ENCODE measurements around the gene SNX32. TPM values are rescaled to one million over a fixed set of nuclear protein-coding genes. Genes with fewer than 3 reads are reported as not detected.
A peak's percentile ranks its signal among the peaks of the same experiment; 100 is the strongest.

SNX32 gene
- total and polyA plus RNA-seq, 9 of the 15 experiments (the other 6 are each of a cell fraction or from before 2014, with no cell fraction given) = 0.03 TPM; not detected in 7

DNA sequence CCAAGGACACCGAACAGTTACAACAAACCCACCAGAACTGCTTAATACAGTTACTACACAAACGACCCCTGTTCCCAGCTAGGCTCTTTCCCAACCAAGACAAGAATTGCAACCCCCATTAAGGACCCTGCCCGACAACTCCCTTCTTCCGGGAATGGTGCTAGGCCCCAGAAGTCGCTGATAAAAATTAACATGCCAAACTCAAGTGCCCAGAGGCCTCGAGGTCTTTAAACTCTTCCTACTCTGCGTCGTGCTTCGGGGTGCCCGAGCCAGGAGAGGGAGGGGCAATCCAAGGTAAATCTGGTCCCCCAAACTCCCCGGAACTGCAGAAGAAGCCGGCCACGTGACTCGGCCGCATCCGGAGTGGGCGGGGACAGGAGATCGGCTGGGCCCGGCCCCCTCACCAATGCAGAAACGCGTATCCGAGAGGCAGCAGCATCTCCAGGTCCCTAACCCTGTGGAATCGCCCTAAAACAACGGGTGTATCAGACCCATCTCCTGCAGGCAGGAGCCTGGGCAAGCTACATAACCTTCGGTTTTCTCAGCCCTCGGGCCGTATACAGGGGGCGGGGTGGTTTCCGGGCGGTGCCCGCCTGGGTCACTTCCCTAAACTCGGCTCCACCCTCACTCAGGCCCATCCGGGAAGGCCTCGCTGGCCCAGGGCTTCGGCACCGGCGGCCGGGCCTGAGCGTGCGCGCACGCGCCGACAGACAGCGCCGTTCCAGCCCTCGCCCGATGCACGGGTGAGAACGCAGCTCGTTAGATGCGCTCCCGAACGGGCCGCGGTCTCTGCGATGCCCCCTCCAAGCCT, 23.1 kb downstream of the SNX32 start (continued):
- TF ChIP-seq HES1 (IDR thresholded peaks at IDR 0.05; ENCODE audit: low read depth) (no peak), NR2C2 (CRISPR knock-in tag; IDR thresholded peaks at IDR 0.05) (no peak), NR2C2 (tag; IDR thresholded peaks at IDR 0.05) (no peak), MBD1 (CRISPR knock-in tag; IDR thresholded peaks at IDR 0.05) (no peak), CBX8 (IDR thresholded peaks at IDR 0.05; ENCODE audit: borderline replicate concordance, extremely low read depth, low read depth, low read length, poor library complexity, severe bottlenecking) (no peak), ZNF395 (CRISPR knock-in tag; IDR thresholded peaks at IDR 0.05) (no peak), SRSF3 (IDR thresholded peaks at IDR 0.05; ENCODE audit: insufficient read depth, low read length) (no peak), TOE1 (IDR thresholded peaks at IDR 0.05; ENCODE audit: borderline replicate concordance) (peak; percentile 92), TOE1 (CRISPR knock-in tag; IDR thresholded peaks at IDR 0.05; ENCODE audit: borderline replicate concordance, low read depth) (peak; percentile 14; the same call in 1 of the 2 replicates), KLF10 (CRISPR knock-in tag; IDR thresholded peaks at IDR 0.05) (no peak), MED1 (CRISPR knock-in tag; IDR thresholded peaks at IDR 0.05; ENCODE audit: borderline replicate concordance) (no peak; the same call in 1 of the 2 replicates), EGR1 (conservative IDR thresholded peaks at IDR 0.05) (0 out of 2 replicates have a peak, but pooled peaks have one; percentile 3), NR3C1 (CRISPR knock-in tag; IDR thresholded peaks at IDR 0.05) (no peak), EP300 (IDR thresholded peaks at IDR 0.05; ENCODE audit: low read length) (no peak)
- TF ChIP-seq, protein P1, sequence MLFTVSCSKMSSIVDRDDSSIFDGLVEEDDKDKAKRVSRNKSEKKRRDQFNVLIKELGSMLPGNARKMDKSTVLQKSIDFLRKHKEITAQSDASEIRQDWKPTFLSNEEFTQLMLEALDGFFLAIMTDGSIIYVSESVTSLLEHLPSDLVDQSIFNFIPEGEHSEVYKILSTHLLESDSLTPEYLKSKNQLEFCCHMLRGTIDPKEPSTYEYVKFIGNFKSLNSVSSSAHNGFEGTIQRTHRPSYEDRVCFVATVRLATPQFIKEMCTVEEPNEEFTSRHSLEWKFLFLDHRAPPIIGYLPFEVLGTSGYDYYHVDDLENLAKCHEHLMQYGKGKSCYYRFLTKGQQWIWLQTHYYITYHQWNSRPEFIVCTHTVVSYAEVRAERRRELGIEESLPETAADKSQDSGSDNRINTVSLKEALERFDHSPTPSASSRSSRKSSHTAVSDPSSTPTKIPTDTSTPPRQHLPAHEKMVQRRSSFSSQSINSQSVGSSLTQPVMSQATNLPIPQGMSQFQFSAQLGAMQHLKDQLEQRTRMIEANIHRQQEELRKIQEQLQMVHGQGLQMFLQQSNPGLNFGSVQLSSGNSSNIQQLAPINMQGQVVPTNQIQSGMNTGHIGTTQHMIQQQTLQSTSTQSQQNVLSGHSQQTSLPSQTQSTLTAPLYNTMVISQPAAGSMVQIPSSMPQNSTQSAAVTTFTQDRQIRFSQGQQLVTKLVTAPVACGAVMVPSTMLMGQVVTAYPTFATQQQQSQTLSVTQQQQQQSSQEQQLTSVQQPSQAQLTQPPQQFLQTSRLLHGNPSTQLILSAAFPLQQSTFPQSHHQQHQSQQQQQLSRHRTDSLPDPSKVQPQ (CRISPR knock-in tag; IDR thresholded peaks at IDR 0.05; ENCODE audit: borderline replicate concordance) = no peak
- TF ChIP-seq, protein P2, sequence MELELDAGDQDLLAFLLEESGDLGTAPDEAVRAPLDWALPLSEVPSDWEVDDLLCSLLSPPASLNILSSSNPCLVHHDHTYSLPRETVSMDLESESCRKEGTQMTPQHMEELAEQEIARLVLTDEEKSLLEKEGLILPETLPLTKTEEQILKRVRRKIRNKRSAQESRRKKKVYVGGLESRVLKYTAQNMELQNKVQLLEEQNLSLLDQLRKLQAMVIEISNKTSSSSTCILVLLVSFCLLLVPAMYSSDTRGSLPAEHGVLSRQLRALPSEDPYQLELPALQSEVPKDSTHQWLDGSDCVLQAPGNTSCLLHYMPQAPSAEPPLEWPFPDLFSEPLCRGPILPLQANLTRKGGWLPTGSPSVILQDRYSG (tag; conservative IDR thresholded peaks at IDR 0.05; ENCODE audit: low read depth) = no peak
- TF ChIP-seq, protein P3, sequence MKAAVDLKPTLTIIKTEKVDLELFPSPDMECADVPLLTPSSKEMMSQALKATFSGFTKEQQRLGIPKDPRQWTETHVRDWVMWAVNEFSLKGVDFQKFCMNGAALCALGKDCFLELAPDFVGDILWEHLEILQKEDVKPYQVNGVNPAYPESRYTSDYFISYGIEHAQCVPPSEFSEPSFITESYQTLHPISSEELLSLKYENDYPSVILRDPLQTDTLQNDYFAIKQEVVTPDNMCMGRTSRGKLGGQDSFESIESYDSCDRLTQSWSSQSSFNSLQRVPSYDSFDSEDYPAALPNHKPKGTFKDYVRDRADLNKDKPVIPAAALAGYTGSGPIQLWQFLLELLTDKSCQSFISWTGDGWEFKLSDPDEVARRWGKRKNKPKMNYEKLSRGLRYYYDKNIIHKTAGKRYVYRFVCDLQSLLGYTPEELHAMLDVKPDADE (conservative IDR thresholded peaks at IDR 0.05; ENCODE audit: control insufficient read depth, low read depth, low read length) = no peak; the same call in none of the 2 replicates
